Left ventricle myocardium superior (tissue), 1 donor: ENCODE measurements around the gene MAP3K1. TPM values are rescaled to one million over a fixed set of nuclear protein-coding genes. Genes with fewer than 3 reads are reported as not detected.
A peak's percentile ranks its signal among the peaks of the same experiment; 100 is the strongest.
"Not testable (repeated sequence)": the region's sequence is repeated elsewhere in the genome, so short reads cannot be mapped to it uniquely, and the experiment has no call there.

Source experiments
- ATAC-seq: fragments of 200-7000 bp; cut with Tn5 transposase; one replicate; pipeline ENCODE4 v1.9.1; 2020; ENCODE audit warnings: mild to moderate bottlenecking, moderate library complexity
- DNase-seq: peaks from one replicate; pipeline ENCODE4 v3.0.0-alpha.2; 2020
- intact Hi-C: fragments of 100-400 bp; cut with micrococcal nuclease; formaldehyde crosslinking; loops from one replicate; pipeline ENCODE4 v1.11.0; 2022
- long read RNA-seq: library from polyadenylated mRNA; unstranded; transcript quantifications from one replicate; pipeline ENCODE4 v2.0.0, GENCODE V29; 2021
- total RNA-seq: library from RNA; stranded (reverse); fragmentation: NEBNext Ultra II Directional; extraction: Animal tissue kit (Norgen Biotek cat#: 25700); gene quantifications from one replicate; pipeline ENCODE4 v1.2.1, GENCODE V29; 2021
- donor health status: DM: no; HTN: yes; CAD: no; lungs with severe emphysema.

The MAP3K1 gene
- total RNA-seq: 6.5 TPM
- long read RNA-seq, partial matches to known transcripts: 1 of 2 reads
- long read RNA-seq, other reads (novel, unspliced or antisense): 1 of 2 reads

DNA sequence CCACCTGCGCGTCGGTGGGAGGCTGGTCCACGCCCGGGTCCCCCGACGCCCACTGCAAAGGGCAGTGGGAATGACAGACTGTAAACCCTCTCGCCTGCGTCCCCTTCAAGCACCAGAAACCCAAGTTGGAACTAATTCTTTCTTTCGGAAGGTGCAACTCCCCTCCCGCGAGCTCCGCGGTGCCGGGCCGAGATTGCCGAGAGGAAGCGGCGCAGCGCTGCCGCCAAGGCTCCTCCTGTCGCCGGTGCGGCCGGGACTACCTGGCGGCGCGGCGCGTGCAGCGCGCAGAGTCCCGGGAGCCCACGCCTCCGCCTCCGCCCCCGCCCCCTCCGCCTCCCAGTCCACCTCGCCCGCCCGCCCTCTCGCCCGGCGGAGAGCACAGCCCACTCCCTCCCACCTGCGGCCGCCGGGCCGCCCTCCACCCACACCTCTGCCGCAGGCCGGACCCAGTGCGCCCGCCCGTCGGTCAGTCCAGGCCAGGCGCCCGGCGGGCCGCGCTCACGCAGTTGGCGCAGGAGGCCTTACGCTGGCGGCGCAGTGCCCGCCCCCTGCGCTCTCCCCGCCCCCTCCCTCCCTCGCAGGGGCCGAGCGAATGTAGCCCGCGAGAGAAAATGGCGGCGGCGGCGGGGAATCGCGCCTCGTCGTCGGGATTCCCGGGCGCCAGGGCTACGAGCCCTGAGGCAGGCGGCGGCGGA lies at the start of gene MAP3K1:
Gene MAP3K1 (plus strand): TSS at position 587 of the 695 bp plus-strand sequence. CDS start 25 bp downstream, at position 612.
- ATAC-seq: peak; percentile 87
- intact Hi-C loops: no loop called here
- peak; percentile 89 for DNase-seq

DNA sequence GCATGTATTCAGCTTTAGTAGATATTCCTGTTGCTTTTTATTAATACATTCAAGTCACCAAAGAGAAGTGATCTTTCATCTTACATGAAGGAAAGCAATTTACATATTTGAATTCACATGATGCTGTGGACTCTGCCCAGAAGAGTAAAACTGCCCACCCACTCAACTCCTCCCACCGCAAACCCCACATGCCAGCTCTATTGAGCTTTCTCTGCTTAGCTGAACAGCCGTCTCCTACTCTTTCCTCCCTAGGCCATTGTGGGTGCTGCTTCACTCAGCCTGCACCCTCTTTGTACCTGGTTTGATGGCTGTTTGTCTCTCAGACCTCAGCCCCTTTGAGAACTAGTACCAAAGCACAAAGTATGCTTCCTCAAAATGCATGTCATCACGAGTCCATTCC lies 48.4 kb upstream of the MAP3K1 start:
- DNase-seq: no peak
- no peak for ATAC-seq
- intact Hi-C loops: no loop called here

DNA sequence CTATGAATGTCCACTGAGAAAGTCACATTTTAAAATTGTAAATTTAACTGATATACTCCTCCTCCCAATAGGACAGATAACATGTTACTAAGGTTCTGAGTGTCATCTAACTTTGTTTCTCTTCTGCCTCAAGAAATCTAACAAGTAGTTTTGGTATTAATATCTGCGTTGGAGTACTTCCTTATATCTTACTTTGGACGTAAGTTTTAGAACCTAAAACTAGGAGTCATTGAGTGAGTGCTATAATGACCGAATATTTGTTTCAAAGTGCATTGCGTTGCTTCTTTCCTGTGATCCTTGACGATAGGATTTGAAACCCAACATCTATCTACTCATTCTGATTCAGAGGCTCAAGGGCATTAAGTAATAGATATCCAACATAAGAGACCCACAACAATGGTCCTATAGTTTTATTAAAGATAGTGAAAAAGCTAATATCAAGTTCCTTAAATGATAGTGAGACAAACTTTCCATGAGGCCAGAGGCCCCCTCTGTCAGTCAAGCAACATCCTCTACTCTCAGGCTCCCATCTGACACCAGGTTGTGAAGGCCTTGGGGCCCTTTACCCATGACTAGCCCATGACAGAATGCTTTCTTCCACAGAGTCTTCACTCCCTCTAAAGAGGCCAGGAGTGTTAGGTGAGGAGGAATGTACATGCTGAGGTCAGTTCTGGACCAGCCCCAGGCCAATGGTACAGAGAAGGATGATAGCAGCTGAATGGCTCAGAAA lies 45.3 kb upstream of the MAP3K1 start:
- no peak for ATAC-seq
- intact Hi-C loops: no loop called here

DNA sequence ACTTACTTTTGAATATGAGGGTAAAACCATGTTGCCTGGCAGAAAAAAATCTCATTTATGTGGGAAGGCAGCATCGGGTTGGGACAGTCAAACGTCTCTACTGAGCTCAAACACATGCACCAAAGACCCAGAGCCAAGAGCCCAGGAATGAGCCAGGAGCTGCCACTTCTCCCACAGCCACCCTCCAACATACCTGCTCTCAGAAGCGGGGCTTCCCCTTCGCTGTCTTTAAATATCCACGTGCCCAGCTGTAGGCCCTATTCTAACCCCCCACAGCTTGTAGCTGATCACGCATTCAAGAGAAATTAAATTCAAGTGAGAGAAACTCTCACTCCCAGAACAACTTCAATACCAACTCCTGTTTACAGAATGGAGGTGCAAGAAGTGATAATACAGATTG lies 42.6 kb upstream of the MAP3K1 start:
- no peak for DNase-seq
- no peak for ATAC-seq
- intact Hi-C loops: no loop called here

More for the DNA sequence above, 45.3 kb upstream of the MAP3K1 start:
- no peak for DNase-seq

DNA sequence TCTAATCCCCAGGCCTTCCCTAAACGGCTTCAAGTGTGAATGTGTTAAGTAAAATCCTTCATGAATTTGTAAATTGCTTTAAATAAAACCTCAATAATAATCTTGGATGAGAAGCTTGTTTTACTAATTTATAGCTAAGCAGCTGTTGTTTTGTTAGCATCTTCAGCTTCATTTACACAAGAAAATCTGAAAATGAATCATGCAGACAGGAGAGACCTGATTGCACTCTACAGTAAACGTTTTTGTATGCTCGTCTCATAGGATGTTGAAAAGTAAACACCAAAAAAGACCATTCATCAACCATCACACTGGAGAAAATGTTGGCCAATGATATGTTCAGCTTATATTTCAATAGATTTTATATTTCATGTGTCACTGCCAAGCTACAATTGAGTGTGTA lies 40.4 kb upstream of the MAP3K1 start:
- ATAC-seq: no peak
- intact Hi-C loops: no loop called here
- no peak for DNase-seq

DNA sequence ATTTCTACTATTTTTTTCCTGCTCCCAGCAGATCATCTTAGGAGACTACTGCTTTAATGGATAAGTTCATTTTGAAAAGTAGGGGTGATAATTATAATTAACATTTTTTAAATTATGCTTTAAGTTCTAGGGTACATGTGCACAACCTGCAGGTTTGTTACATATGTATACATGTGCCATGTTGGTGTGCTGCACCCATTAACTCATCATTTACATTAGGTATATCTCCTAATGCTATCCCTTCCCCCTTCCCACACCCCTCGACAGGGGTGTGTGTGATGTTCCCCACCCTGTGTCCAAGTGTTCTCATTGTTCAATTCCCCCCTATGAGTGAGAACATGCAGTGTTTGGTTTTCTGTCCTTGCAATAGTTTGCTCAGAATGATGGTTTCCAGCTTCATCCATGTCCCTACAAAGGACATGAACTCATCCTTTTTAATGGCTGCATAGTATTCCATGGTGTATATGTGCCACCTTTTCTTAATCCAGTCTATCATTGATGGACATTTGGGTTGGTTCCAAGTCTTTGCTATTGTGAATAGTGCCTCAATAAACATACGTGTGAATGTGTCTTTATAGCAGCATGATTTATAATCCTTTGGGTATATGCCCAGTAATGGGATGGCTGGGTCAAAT lies 39.0 kb upstream of the MAP3K1 start:
- ATAC-seq, DNase-seq, intact Hi-C loops: not testable (repeated sequence)

DNA sequence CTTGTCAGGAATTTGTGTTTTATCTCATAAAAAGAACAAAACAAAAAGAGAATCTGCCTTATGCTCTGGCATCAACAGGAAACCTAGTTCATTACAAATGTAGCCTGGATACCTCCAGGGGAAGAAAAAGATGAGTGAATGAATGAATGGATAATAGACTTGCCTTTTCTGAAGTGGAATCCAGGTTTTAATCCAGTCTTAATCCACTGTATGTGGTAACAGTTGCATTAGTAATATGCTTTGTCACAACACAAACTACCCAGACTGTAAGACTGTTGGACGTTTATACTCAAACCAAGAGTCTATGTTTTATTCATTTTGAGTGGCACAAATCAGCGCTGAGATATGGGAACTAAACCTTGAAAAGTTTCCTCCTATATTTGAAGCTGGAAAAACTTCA lies 32.1 kb upstream of the MAP3K1 start:
- no peak for DNase-seq
- intact Hi-C loops: no loop called here
- no peak for ATAC-seq

DNA sequence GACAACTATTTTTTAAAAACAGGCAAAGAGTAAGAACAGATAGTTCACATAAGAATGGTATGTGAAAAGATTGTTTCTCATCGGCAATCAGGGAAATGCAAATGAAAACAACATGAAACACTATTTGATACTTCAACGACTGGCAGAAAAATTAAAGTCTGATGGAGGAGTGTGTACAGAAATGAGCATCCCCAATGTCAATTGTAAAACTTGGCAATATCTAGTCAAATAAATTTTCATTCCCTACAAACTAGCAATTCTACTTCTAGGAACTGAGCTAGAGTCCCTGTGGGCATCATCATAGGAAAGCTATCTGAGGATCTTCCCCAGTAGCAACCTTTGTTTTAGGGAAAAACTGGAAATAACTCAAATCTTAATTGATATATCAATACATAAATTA lies 29.0 kb upstream of the MAP3K1 start:
- DNase-seq (no peak), ATAC-seq (no peak)
- intact Hi-C loops: no loop called here

DNA sequence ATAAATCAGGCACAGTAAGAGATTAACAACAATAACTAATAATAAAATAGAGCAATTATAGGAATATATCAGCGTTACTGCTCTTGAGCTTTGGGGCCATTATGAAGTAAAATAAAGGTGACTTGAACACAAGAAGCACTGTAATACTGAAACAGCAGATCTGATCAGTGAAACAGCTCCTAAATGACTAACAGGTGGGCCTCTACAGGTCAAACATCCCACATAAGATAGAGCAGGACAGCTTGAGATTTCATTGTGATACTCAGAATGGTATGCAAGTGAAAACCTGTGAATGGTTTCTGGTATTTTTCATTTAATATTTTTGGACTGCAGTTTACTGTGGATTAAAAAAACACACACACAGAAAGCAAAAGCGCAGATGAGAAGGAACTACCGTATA lies 24.0 kb upstream of the MAP3K1 start:
- intact Hi-C loops: no loop called here
- no peak for ATAC-seq
- DNase-seq: no peak

DNA sequence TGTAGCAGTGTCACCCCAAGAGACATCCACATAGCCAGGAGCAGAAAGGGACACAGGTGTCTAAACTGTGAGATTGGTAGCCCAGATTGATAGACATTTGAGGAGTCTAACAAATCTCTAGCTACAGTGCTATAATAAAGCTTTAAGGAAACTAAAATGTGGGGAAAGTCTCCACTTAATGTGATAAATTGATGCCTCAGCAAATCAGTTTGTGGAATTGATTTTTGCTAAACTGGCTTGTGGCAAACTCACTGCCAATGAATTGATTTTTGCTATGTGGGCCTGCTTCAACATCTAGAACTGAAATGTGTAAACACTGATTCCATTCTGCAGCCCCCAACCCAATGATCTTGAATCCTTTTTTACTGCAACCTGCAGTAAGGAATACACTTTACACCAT lies 16.8 kb upstream of the MAP3K1 start:
- DNase-seq (no peak), ATAC-seq (no peak)
- intact Hi-C loops: no loop called here

DNA sequence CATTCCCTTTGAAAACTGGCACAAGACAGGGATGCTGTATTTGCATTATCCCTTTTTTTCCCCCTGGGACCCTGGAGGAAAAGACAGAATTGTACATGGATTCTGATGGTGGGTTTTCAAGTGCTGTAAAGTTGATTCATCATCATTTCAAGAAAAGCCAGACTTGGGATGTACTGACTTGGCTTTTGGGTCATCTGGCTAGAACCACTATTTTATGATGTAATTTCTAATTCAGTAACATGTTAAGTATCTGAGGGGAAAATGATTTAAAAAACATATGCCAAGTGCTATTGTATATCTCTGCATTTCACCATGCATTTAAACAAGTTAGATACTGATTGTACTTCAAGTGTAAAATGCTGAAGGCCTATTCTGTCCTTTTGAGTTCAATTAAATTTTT lies 15.2 kb upstream of the MAP3K1 start:
- DNase-seq: no peak
- intact Hi-C loops: no loop called here

DNA sequence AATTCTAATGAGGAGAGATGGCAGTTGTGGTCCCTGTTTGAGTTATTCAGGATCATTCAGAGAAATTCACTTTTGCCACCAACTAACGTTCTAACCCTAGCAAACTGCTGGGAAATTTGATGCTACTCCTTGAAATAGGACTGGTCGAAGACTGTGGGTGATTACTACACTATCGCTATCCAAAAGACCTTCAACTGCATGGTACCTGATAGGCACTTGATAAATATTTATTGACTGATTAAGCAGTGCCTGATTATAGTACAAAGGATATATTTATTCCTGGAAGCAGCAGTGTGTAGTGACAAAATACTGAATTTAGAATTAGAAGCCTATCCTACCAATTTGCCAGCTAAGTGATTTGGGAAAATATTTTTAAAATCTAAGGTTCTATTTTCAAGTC lies 14.1 kb upstream of the MAP3K1 start:
- DNase-seq: no peak
- intact Hi-C loops: no loop called here
- ATAC-seq: no peak

More for the DNA sequence above, 15.2 kb upstream of the MAP3K1 start:
- ATAC-seq: no peak

DNA sequence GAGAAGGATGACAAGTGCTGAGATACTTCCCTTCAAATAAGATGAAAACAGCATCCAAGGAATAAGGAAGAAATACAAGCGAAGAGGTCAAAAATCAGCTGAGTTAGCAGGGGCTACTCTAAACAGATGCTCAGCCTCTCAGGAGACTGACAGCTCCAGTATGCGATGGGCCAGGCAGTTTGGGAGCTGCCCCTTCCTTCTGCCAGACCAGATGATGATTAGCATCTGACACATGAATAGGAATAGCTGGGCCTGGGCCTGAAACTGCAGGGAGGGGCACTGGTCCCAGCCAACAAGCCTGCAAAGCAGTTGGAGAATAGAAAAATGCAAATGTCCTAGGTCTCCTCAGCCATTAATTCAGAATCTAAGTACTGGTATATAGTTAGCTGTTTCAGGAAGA lies 13.1 kb upstream of the MAP3K1 start:
- ATAC-seq (peak; percentile 25), DNase-seq (no peak)
- intact Hi-C loops: no loop called here

DNA sequence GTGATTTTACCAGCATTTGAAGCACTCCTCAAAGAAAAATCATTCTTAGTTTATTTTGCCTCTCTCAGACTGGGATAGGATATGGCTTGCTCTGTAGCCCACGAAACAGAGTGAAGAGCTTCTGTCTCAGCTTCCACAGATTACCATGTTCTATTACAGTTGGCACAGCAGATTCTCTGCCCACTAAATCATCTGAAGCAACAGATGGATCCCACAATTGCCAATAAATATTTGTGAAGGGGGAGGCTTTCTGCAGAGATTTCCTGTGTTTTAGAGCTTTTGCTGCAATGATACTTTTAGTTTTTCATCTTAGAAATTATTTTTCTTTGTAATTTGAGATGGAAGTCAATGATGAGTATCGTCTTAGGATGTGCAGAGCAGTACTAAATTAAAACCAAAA lies 12.3 kb upstream of the MAP3K1 start:
- DNase-seq (no peak), ATAC-seq (no peak)
- intact Hi-C loops: no loop called here

DNA sequence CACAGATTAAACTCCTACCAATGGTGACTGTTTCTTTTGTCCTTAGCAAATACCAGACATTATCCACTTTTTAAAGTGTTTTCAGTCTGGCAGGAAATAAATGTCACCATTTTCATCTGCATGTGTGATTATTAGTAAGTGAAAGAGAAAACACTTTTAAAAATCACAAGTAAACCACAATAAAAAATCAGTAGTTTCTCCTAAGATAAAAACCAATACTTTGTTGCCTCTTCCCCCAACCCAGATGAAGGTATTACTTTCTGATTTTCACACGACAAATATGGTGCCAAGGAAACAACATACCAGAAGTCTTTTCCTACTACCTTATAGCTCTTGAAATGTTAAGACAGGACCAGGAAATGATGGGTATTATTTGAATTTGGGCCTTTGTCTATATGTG lies 11.5 kb upstream of the MAP3K1 start:
- ATAC-seq: no peak
- no peak for DNase-seq
- intact Hi-C loops: no loop called here

DNA sequence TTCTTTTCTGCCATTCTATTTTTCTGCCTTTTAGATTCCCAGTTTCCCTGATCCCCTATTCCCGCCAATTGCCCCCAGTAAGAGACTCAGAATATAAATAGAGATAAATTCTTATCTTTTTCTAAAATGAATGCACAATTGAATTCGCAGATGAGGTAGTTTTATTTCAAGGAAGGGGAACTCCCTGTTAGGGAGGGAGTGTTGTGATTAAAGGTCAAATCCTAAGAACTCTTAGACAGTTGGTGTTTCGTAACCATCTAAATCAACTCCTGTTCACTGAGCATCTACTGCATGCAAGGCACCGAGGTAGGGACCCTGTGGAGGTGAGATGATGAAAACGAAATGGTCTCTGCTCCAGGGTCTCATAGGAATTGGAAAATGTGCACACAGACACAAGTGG lies 7.7 kb upstream of the MAP3K1 start:
- no peak for ATAC-seq

DNA sequence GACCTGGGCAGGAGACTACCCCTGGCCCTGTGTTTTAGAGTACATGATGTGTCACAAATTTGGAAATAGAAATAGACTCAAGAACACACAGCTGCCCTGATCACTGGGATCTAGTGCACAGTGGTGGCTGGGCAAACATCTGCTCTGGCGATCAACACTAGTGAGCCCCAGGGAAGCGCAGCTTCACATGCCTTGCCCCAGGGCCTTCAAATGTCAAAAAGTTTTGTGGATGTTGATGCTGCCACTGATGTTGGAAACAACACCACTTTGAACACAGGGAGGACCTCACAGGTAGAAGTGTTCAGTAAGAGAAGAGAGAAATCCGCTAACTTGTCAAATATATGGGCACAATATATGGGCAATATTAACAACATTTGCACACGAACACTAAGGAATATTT lies 7.1 kb upstream of the MAP3K1 start:
- intact Hi-C loops: no loop called here
- ATAC-seq (no peak), DNase-seq (no peak)

More for the DNA sequence above, 7.7 kb upstream of the MAP3K1 start:
- intact Hi-C loops: no loop called here
- DNase-seq: no peak

DNA sequence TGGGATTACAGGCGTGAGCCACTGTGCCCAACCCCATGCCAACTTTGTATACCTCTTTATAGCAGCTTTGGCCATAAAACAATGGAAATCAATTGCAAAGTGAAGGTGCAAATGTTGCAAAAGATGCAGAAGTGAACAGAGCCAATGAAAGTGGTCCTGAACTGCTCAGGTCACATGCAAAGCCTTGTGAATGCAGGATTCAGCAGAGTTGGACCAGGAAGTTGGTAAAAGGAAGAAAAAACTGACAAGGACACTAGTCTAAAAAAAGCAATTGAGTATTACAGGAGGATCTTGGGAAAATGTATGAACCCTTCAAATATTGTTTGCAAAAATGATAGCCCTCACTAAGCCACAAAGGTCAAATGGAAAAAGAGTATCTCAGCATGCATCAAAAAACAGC lies 4.5 kb upstream of the MAP3K1 start:
- intact Hi-C loops: no loop called here
- DNase-seq (no peak), ATAC-seq (no peak)

DNA sequence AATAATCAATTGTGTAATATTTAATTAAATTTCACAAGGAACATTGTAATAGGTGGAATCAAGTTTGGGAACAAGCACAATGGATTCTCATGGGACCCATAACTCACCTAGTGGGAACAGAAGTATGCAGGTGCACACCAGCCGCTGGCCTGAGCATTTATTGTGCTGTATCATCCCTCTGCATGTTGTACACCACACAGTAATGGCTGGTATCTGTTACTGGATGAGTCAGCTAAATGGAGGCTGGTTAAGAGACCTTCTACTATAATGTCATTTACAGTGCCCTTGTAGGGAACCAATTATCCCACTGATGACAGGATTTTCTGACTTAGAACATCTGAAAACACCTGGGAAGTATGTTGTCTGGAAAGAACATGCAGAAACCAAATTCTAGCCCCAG lies 3.2 kb upstream of the MAP3K1 start:
- intact Hi-C loops: no loop called here
- ATAC-seq: no peak
- no peak for DNase-seq

DNA sequence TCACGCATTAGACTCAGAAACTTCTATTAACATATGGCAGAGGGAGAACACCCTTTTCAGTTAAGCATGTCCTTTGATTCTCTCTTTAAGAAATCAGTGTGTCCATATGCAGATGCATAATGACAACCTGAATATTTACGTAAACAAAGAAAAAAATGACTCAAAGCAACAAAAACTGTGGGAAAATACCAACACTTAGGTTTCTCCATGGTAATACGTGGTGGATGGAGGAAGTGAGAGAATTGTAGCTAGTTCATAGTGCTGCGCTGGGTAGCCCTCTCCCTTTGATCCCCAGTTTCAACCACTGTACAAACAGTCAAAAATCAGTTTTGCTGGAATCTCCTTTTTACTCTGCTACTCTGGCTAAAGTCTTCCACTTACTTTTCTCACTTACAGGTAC lies 2.0 kb upstream of the MAP3K1 start:
- intact Hi-C loops: no loop called here
- no peak for ATAC-seq

More for the DNA sequence above, 2.0 kb upstream of the MAP3K1 start:
- no peak for DNase-seq
